ENCODE data around the gene TMA7B.

The TMA7B gene

GRCh38 chr22:39953101-39953500, 7.1 kb upstream of the TMA7B start:
- Mint-ChIP-seq H3K27me3 (peaks cover 0 to 5% of the 10 kb centered on the region in 2 donors), H3K27ac (peak overlapping the region; percentile 15), H3K4me3 (no peak overlapping the region), H3K4me1 (peaks cover 58 to 90% of the 10 kb centered on the region in 2 donors), H3K36me3 (peaks cover 3 to 10% of the 10 kb centered on the region in 2 donors), H3K9me3 (no peaks in the 10 kb centered on the region)
- ATAC-seq (replicated peaks) (no peak), DNase-seq (no peak)

GRCh38 chr22:39954584-39955055, 5.6 kb upstream of the TMA7B start:
- H3K9me3 Mint-ChIP-seq, result no peaks in the 10 kb centered on the region
- no peak overlapping the region for H3K27ac Mint-ChIP-seq
- DNase-seq (no peak), ATAC-seq (replicated peaks) (peak in 1 of 2 donors; percentile 17)
- H3K4me1 Mint-ChIP-seq, result peaks cover 64 to 90% of the 10 kb centered on the region in 2 donors
- H3K4me3 Mint-ChIP-seq, result no peak overlapping the region
- peaks cover 0 to 5% of the 10 kb centered on the region in 2 donors for H3K27me3 Mint-ChIP-seq
- peaks cover 2 to 16% of the 10 kb centered on the region in 2 donors for H3K36me3 Mint-ChIP-seq

GRCh38 chr22:39955675-39956074, 4.5 kb upstream of the TMA7B start:
- Mint-ChIP-seq H3K9me3 (no peaks in the 10 kb centered on the region), H3K4me1 (peaks cover 64 to 90% of the 10 kb centered on the region in 2 donors), H3K4me3 (no peak overlapping the region), H3K27ac (no peak overlapping the region), H3K36me3 (peaks cover 6 to 27% of the 10 kb centered on the region in 2 donors), H3K27me3 (peaks cover 5 to 7% of the 10 kb centered on the region in 2 donors)
- ATAC-seq (replicated peaks) (no peak), DNase-seq (no peak)

GRCh38 chr22:39956932-39957664, 3.1 kb upstream of the TMA7B start:
- Mint-ChIP-seq H3K4me3 (peak overlapping the region; percentile 62 to 75), H3K4me1 (peaks cover 61 to 90% of the 10 kb centered on the region in 2 donors), H3K36me3 (peaks cover 6 to 27% of the 10 kb centered on the region in 2 donors), H3K9me3 (no peaks in the 10 kb centered on the region), H3K27ac (peak overlapping the region; percentile 28), H3K27me3 (peaks cover 5 to 7% of the 10 kb centered on the region in 2 donors)
- DNase-seq (peak; percentile 54), ATAC-seq (replicated peaks) (peak; percentile 77 to 83)

GRCh38 chr22:39958009-39958711, 2.0 kb upstream of the TMA7B start:
- H3K36me3 Mint-ChIP-seq, result peaks cover 6 to 28% of the 10 kb centered on the region in 2 donors
- peaks cover 2 to 7% of the 10 kb centered on the region in 2 donors for H3K27me3 Mint-ChIP-seq
- H3K9me3 Mint-ChIP-seq, result no peaks in the 10 kb centered on the region
- no peak for DNase-seq
- no peak overlapping the region for H3K27ac Mint-ChIP-seq
- H3K4me1 Mint-ChIP-seq, result peaks cover 55 to 79% of the 10 kb centered on the region in 2 donors
- H3K4me3 Mint-ChIP-seq, result peak overlapping the region; percentile 51 to 59
- no peak for ATAC-seq (replicated peaks)

- ATAC-seq (replicated peaks), result no peak
- Mint-ChIP-seq H3K4me3 (no peak overlapping the region), H3K36me3 (peaks cover 12 to 30% of the 10 kb centered on the region in 2 donors), H3K27me3 (peaks cover 0 to 7% of the 10 kb centered on the region in 2 donors), H3K4me1 (peaks cover 50 to 78% of the 10 kb centered on the region in 2 donors), H3K27ac (peak overlapping the region; percentile 28), H3K9me3 (no peaks in the 10 kb centered on the region)
- no peak for DNase-seq
Measured at GRCh38 chr22:39958949-39959639, 1.1 kb upstream of the TMA7B start.

- Mint-ChIP-seq H3K4me3 (peak overlapping the region; percentile 17), H3K9me3 (no peaks in the 10 kb centered on the region), H3K27me3 (peaks cover 0 to 7% of the 10 kb centered on the region in 2 donors), H3K4me1 (peaks cover 49 to 67% of the 10 kb centered on the region in 2 donors), H3K36me3 (peaks cover 23 to 35% of the 10 kb centered on the region in 2 donors), H3K27ac (no peak overlapping the region)
- DNase-seq (peak; percentile 68), ATAC-seq (replicated peaks) (peak; percentile 87)
Measured at GRCh38 chr22:39960791-39961746, 872 bp downstream of the TMA7B start.

- Mint-ChIP-seq H3K4me3 (no peak overlapping the region), H3K4me1 (peaks cover 45 to 60% of the 10 kb centered on the region in 2 donors), H3K27ac (no peak overlapping the region), H3K27me3 (peaks cover 0 to 7% of the 10 kb centered on the region in 2 donors), H3K9me3 (no peaks in the 10 kb centered on the region), H3K36me3 (peaks cover 27 to 31% of the 10 kb centered on the region in 2 donors)
- ATAC-seq (replicated peaks) (no peak), DNase-seq (no peak)
Measured at GRCh38 chr22:39962071-39962470, 1.9 kb downstream of the TMA7B start.

- H3K4me1 Mint-ChIP-seq, result peaks cover 11 to 24% of the 10 kb centered on the region in 2 donors
- DNase-seq (no peak), ATAC-seq (replicated peaks) (no peak)
- no peaks in the 10 kb centered on the region for H3K9me3 Mint-ChIP-seq
- H3K36me3 Mint-ChIP-seq, result peaks cover 32 to 36% of the 10 kb centered on the region in 2 donors
- H3K27me3 Mint-ChIP-seq, result peaks cover 0 to 8% of the 10 kb centered on the region in 2 donors
- H3K27ac Mint-ChIP-seq, result no peak overlapping the region
- H3K4me3 Mint-ChIP-seq, result no peak overlapping the region
Measured at GRCh38 chr22:39965748-39966147, 5.6 kb downstream of the TMA7B start.

- no peak overlapping the region for H3K4me3 Mint-ChIP-seq
- DNase-seq, result no peak
- no peak overlapping the region for H3K27ac Mint-ChIP-seq
- H3K36me3 Mint-ChIP-seq, result peaks cover 32 to 36% of the 10 kb centered on the region in 2 donors
- ATAC-seq (replicated peaks), result no peak
- H3K4me1 Mint-ChIP-seq, result peaks cover 6 to 16% of the 10 kb centered on the region in 2 donors
- H3K27me3 Mint-ChIP-seq, result peaks cover 0 to 8% of the 10 kb centered on the region in 2 donors
- H3K9me3 Mint-ChIP-seq, result no peaks in the 10 kb centered on the region
Measured at GRCh38 chr22:39966470-39966869, 6.3 kb downstream of the TMA7B start.

- Mint-ChIP-seq H3K36me3 (peaks cover 36 to 41% of the 10 kb centered on the region in 2 donors), H3K4me3 (no peak overlapping the region)
Measured at GRCh38 chr22:39967103-39967829, 7.1 kb downstream of the TMA7B start.

GRCh38 chr22:39967996-39968972, 8.1 kb downstream of the TMA7B start:
- Mint-ChIP-seq H3K4me1 (peaks cover 4 to 10% of the 10 kb centered on the region in 2 donors), H3K4me3 (no peak overlapping the region), H3K27me3 (peaks cover 0 to 8% of the 10 kb centered on the region in 2 donors), H3K27ac (no peak overlapping the region), H3K36me3 (peaks cover 34 to 41% of the 10 kb centered on the region in 2 donors), H3K9me3 (no peaks in the 10 kb centered on the region)
- ATAC-seq (replicated peaks) (no peak), DNase-seq (no peak)

More at GRCh38 chr22:39967103-39967829, 7.1 kb downstream of the TMA7B start:
- Mint-ChIP-seq H3K27ac (no peak overlapping the region), H3K27me3 (peaks cover 0 to 8% of the 10 kb centered on the region in 2 donors), H3K9me3 (no peaks in the 10 kb centered on the region), H3K4me1 (peaks cover 4 to 10% of the 10 kb centered on the region in 2 donors)
- ATAC-seq (replicated peaks) (no peak), DNase-seq (no peak)
